ENCODE measurements around the gene CPLX1. TPM values are rescaled to one million over a fixed set of nuclear protein-coding genes. Genes with fewer than 3 reads are reported as not detected.

CPLX1 gene
- total RNA-seq, 1 experiment from 2014 or later = 3.5 TPM

- no peak for TF ChIP-seq JUN (CRISPR knock-in tag; IDR thresholded peaks at IDR 0.05)
- TF ChIP-seq ARID4B (CRISPR knock-in tag; IDR thresholded peaks at IDR 0.05; ENCODE audit: borderline replicate concordance) = no peak
- no peak for TF ChIP-seq GABPB1 (CRISPR knock-in tag; IDR thresholded peaks at IDR 0.05)
Observed at GRCh38 chr4:835148-836002, 9.4 kb upstream of the CPLX1 start (continued).

- H3K27ac Mint-ChIP-seq = no peak overlapping the region
- no peak for DNase-seq (ENCODE audit: low spot score)
Observed at GRCh38 chr4:834368-835147, 8.6 kb upstream of the CPLX1 start.

GRCh38 chr4:833731-834367, 7.9 kb upstream of the CPLX1 start:
- ChIA-PET CTCF (interaction anchor here (1.1 to 1.4 kb wide), 2 partner anchors 39 to 133 kb away, joined by 3 read pairs; no protein-coding TSS in a partner anchor), POLR2A (no interaction called here)
- no peak overlapping the region for H3K4me3 Mint-ChIP-seq
- ATAC-seq (no peak), DNase-seq (ENCODE audit: low spot score) (no peak)
- H3K36me3 Mint-ChIP-seq = peaks cover 5% of the 10 kb centered on the region
- H3K9me3 Mint-ChIP-seq = peaks cover 15% of the 10 kb centered on the region
- H3K27ac Mint-ChIP-seq = no peak overlapping the region
- H3K27me3 Mint-ChIP-seq (ENCODE audit: low read depth) = peaks cover 4% of the 10 kb centered on the region
- no peaks in the 10 kb centered on the region for H3K4me1 Mint-ChIP-seq
- TF ChIP-seq FOXP4 (CRISPR knock-in tag; IDR thresholded peaks at IDR 0.05) (no peak), NFYB (CRISPR knock-in tag; conservative IDR thresholded peaks at IDR 0.05; ENCODE audit: low read depth) (no peak), NR1H2 (CRISPR knock-in tag; IDR thresholded peaks at IDR 0.05) (no peak), ZNF396 (CRISPR knock-in tag; IDR thresholded peaks at IDR 0.05; ENCODE audit: borderline replicate concordance) (no peak), ATF6 (CRISPR knock-in tag; IDR thresholded peaks at IDR 0.05) (no peak), ZNF425 (CRISPR knock-in tag; conservative IDR thresholded peaks at IDR 0.05) (no peak), ZNF532 (CRISPR knock-in tag; IDR thresholded peaks at IDR 0.05; ENCODE audit: borderline replicate concordance) (no peak), OVOL2 (CRISPR knock-in tag; IDR thresholded peaks at IDR 0.05; ENCODE audit: borderline replicate concordance) (no peak), SMAD3 (CRISPR knock-in tag; IDR thresholded peaks at IDR 0.05; ENCODE audit: borderline replicate concordance) (no peak)

More at GRCh38 chr4:834368-835147, 8.6 kb upstream of the CPLX1 start:
- Mint-ChIP-seq H3K36me3 (peaks cover 5% of the 10 kb centered on the region), H3K4me3 (no peak overlapping the region), H3K4me1 (no peaks in the 10 kb centered on the region), H3K27me3 (ENCODE audit: low read depth) (no peaks in the 10 kb centered on the region; the same call in 1 of the 2 replicates), H3K9me3 (peaks cover 16% of the 10 kb centered on the region)
- ChIA-PET POLR2A (no interaction called here), CTCF (no interaction called here)
- no peak for TF ChIP-seq ZNF317 (CRISPR knock-in tag; IDR thresholded peaks at IDR 0.05; ENCODE audit: borderline replicate concordance, low read depth)
- TF ChIP-seq EMX1 (CRISPR knock-in tag; IDR thresholded peaks at IDR 0.05) = no peak
- TF ChIP-seq ZNF416 (CRISPR knock-in tag; IDR thresholded peaks at IDR 0.05) = no peak
- no peak for TF ChIP-seq SP1 (CRISPR knock-in tag; conservative IDR thresholded peaks at IDR 0.05)
- no peak for ATAC-seq
